ENCODE data around the gene MRAS.

The MRAS gene

GRCh38 chr3:138344754-138345153 is 3.6 kb upstream of the MRAS start:
- DNase-seq = no peak

GRCh38 chr3:138348754-138349739 is 668 bp downstream of the MRAS start:
- no peak for DNase-seq

GRCh38 chr3:138349926-138350665 is 1.7 kb downstream of the MRAS start:
- DNase-seq = no peak

- no peak for DNase-seq
These were observed 2.8 kb downstream of the MRAS start for GRCh38 chr3:138351151-138351550.

GRCh38 chr3:138351916-138352550 is 3.7 kb downstream of the MRAS start:
- no peak for DNase-seq

GRCh38 chr3:138354376-138354775 is 6.0 kb downstream of the MRAS start:
- DNase-seq = no peak

GRCh38 chr3:138355071-138355470 is 6.7 kb downstream of the MRAS start:
- DNase-seq = no peak

- DNase-seq = no peak
These were observed 8.5 kb downstream of the MRAS start for GRCh38 chr3:138356730-138357405.

GRCh38 chr3:138359148-138359918 is 11.0 kb downstream of the MRAS start:
- DNase-seq = no peak

- no peak for DNase-seq
These were observed 11.8 kb downstream of the MRAS start for GRCh38 chr3:138359919-138360868.

- no peak for DNase-seq
These were observed 12.6 kb downstream of the MRAS start for GRCh38 chr3:138360869-138361525.

- no peak for DNase-seq
These were observed 13.2 kb downstream of the MRAS start for GRCh38 chr3:138361561-138361971.

- DNase-seq = no peak
These were observed 14.2 kb downstream of the MRAS start for GRCh38 chr3:138362538-138362937.

- DNase-seq = no peak
These were observed 14.9 kb downstream of the MRAS start for GRCh38 chr3:138363322-138363721.

- DNase-seq = no peak
These were observed 16.2 kb downstream of the MRAS start for GRCh38 chr3:138364356-138365252.

GRCh38 chr3:138365253-138365555 is 16.8 kb downstream of the MRAS start:
- DNase-seq = no peak

- no peak for DNase-seq
These were observed 17.8 kb downstream of the MRAS start for GRCh38 chr3:138366006-138366759.

- no peak for DNase-seq
These were observed 19.0 kb downstream of the MRAS start for GRCh38 chr3:138367326-138367850.

Measured in CD4-positive, alpha-beta T cell treated with Interleukin-15 for 1 hour (primary cell).